Right cardiac atrium (tissue), 5 donors: ENCODE results near the gene STK32B. TPM values are rescaled to one million over a fixed set of nuclear protein-coding genes. Genes with fewer than 3 reads are reported as not detected.
"Not testable (repeated sequence)": the region's sequence is repeated elsewhere in the genome, so short reads cannot be mapped to it uniquely, and the experiment has no call there.

Experiments
- ATAC-seq, 2 donors: fragments of 200-7000 bp; cut with Tn5 transposase; one replicate each; pipeline versions ENCODE4 v1.8.0 to v1.9.1; 2020; ENCODE audit warnings: moderate library complexity in 2 of 2, mild to moderate bottlenecking in 1 of 2
- DNase-seq, 3 donors: peaks; one replicate each; pipeline ENCODE4 v3.0.0-alpha.2; 2020
- H3K27ac ChIP-seq: one replicate; pipeline ENCODE4 v1.5.1; 2013; ENCODE audit warnings: mild to moderate bottlenecking, low read length, control low read depth, moderate library complexity
- H3K27me3 ChIP-seq: one replicate; pipeline ENCODE4 v1.6.1; 2013; ENCODE audit not compliant: control insufficient read depth, insufficient read depth
- H3K4me1 ChIP-seq: one replicate; pipeline ENCODE4 v1.6.1; 2013; ENCODE audit warnings: low read length; ENCODE audit not compliant: control insufficient read depth, insufficient read depth
- H3K4me3 ChIP-seq: one replicate; pipeline ENCODE4 v1.5.1; 2013; ENCODE audit warnings: low read length, control low read depth
- H3K9me3 ChIP-seq: one replicate; pipeline ENCODE4 v1.6.1; 2013; ENCODE audit warnings: low read length; ENCODE audit not compliant: control insufficient read depth
- WGBS: extraction: QIAGEN DNeasy Blood & Tissue Kit; methylation state at CpG from one replicate; pipeline ENCODE4 v1.1.7; 2013; 5-methylcytosine and 5-hydroxymethylcytosine counted together
- intact Hi-C, 4 donors: fragments of 100-400 bp; cut with DNase I; formaldehyde crosslinking; loops; one replicate each; pipeline versions ENCODE4 v1.11.0 to v1.14.0; 2022 to 2023
- polyA plus RNA-seq: library from polyadenylated mRNA; stranded (reverse); fragments of 200-250 nt; gene quantifications from one replicate; pipeline ENCODE4 v1.2.3, GENCODE V29; 2013
- total RNA-seq, 4 donors: library from RNA; stranded (reverse); fragmentation: NEBNext Ultra II Directional; extraction: Animal tissue kit (Norgen Biotek cat#: 25700); gene quantifications; one replicate each; pipeline ENCODE4 v1.2.1, GENCODE V29; 2021
- donor health status: healthy with polysubstance abuse.
- donor health status: DM: no; HTN: yes; CAD: no.
- donor health status: DM: no; HTN: no; CAD: no.
- donor health status: DM: no; HTN: yes; CAD: no; lungs with severe emphysema.
- donor health status: DM: yes; HTN: yes; CAD: no.

The STK32B gene
- total and polyA plus RNA-seq, 5 donors = 0.02 to 0.56 (median 0.29) TPM

- H3K9me3 ChIP-seq = no peaks in the 10 kb centered on the region
- no peaks in the 10 kb centered on the region for H3K27me3 ChIP-seq
- H3K27ac ChIP-seq = no peak overlapping the region
- intact Hi-C loops = no loop called here
- H3K4me1 ChIP-seq = no peaks in the 10 kb centered on the region
- ATAC-seq (no peak), DNase-seq (no peak)
- no peak overlapping the region for H3K4me3 ChIP-seq
- 83% methylated on average over 11 of the region's 11 CpGs for WGBS
Measured at GRCh38 chr4:5276475-5277075, 225.3 kb downstream of the STK32B start.

- Histone ChIP-seq H3K9me3 (no peaks in the 10 kb centered on the region), H3K4me1 (no peaks in the 10 kb centered on the region), H3K4me3 (no peak overlapping the region), H3K27ac (no peak overlapping the region), H3K27me3 (no peaks in the 10 kb centered on the region)
- ATAC-seq = no peak
- 81% methylated on average over 2 of the region's 2 CpGs for WGBS
- intact Hi-C loops = no loop called here
- no peak for DNase-seq
Measured at GRCh38 chr4:5277079-5277478, 225.8 kb downstream of the STK32B start.

GRCh38 chr4:5278213-5278612, 226.9 kb downstream of the STK32B start:
- no peak for DNase-seq
- H3K27me3 ChIP-seq = no peaks in the 10 kb centered on the region
- no peaks in the 10 kb centered on the region for H3K4me1 ChIP-seq
- 85% methylated on average over 4 of the region's 4 CpGs for WGBS
- intact Hi-C loops = no loop called here
- no peak for ATAC-seq
- H3K27ac ChIP-seq = no peak overlapping the region
- H3K4me3 ChIP-seq = no peak overlapping the region
- H3K9me3 ChIP-seq = no peaks in the 10 kb centered on the region

- intact Hi-C loops, H3K27me3 ChIP-seq, DNase-seq, ATAC-seq, H3K4me1 ChIP-seq, H3K9me3 ChIP-seq, H3K27ac ChIP-seq, H3K4me3 ChIP-seq: not testable (repeated sequence)
- WGBS = 36% methylated on average over 1 of the region's 1 CpG
Measured at GRCh38 chr4:5280069-5280468, 228.8 kb downstream of the STK32B start.

GRCh38 chr4:5280828-5281227, 229.5 kb downstream of the STK32B start:
- Histone ChIP-seq H3K9me3 (no peaks in the 10 kb centered on the region), H3K4me3 (no peak overlapping the region), H3K4me1 (no peaks in the 10 kb centered on the region), H3K27ac (no peak overlapping the region), H3K27me3 (no peaks in the 10 kb centered on the region)
- DNase-seq = no peak
- no peak for ATAC-seq
- WGBS = 80% methylated on average over 4 of the region's 4 CpGs
- intact Hi-C loops = no loop called here

GRCh38 chr4:5283837-5284236, 232.6 kb downstream of the STK32B start:
- H3K27me3 ChIP-seq = no peaks in the 10 kb centered on the region
- intact Hi-C loops = no loop called here
- WGBS = 81% methylated on average over 2 of the region's 2 CpGs

GRCh38 chr4:5284517-5284916, 233.2 kb downstream of the STK32B start:
- Histone ChIP-seq H3K4me1 (no peaks in the 10 kb centered on the region), H3K4me3 (no peak overlapping the region), H3K27me3 (no peaks in the 10 kb centered on the region), H3K9me3 (no peaks in the 10 kb centered on the region), H3K27ac (no peak overlapping the region)
- intact Hi-C loops = no loop called here
- ATAC-seq (no peak), DNase-seq (no peak)
- 82% methylated on average over 7 of the region's 7 CpGs for WGBS

More at GRCh38 chr4:5283837-5284236, 232.6 kb downstream of the STK32B start:
- DNase-seq (no peak), ATAC-seq (no peak)
- Histone ChIP-seq H3K27ac (no peak overlapping the region), H3K4me3 (no peak overlapping the region), H3K9me3 (no peaks in the 10 kb centered on the region), H3K4me1 (no peaks in the 10 kb centered on the region)

- WGBS = 66% methylated on average over 4 of the region's 4 CpGs
Measured at GRCh38 chr4:5292101-5292500, 240.8 kb downstream of the STK32B start.

GRCh38 chr4:5298000-5298787, 246.9 kb downstream of the STK32B start:
- intact Hi-C loops, H3K27me3 ChIP-seq, DNase-seq, ATAC-seq, H3K27ac ChIP-seq, H3K4me1 ChIP-seq, H3K9me3 ChIP-seq, H3K4me3 ChIP-seq: not testable (repeated sequence)
- WGBS = 80% methylated on average over 9 of the region's 9 CpGs

More at GRCh38 chr4:5292101-5292500, 240.8 kb downstream of the STK32B start:
- Histone ChIP-seq H3K27ac (no peak overlapping the region), H3K9me3 (no peaks in the 10 kb centered on the region), H3K4me1 (no peaks in the 10 kb centered on the region), H3K4me3 (no peak overlapping the region), H3K27me3 (no peaks in the 10 kb centered on the region)
- no peak for DNase-seq
- intact Hi-C loops = no loop called here
- ATAC-seq = no peak

- intact Hi-C loops = no loop called here
- ATAC-seq (no peak), DNase-seq (no peak)
- Histone ChIP-seq H3K27ac (no peak overlapping the region), H3K4me3 (no peak overlapping the region), H3K4me1 (no peaks in the 10 kb centered on the region), H3K9me3 (no peaks in the 10 kb centered on the region), H3K27me3 (no peaks in the 10 kb centered on the region)
Measured at GRCh38 chr4:5300283-5300682, 249.0 kb downstream of the STK32B start.

- H3K9me3 ChIP-seq = no peaks in the 10 kb centered on the region
- H3K27ac ChIP-seq = no peak overlapping the region
- ATAC-seq (no peak), DNase-seq (no peak)
- H3K27me3 ChIP-seq = no peaks in the 10 kb centered on the region
- no peaks in the 10 kb centered on the region for H3K4me1 ChIP-seq
- H3K4me3 ChIP-seq = no peak overlapping the region
- WGBS = 83% methylated on average over 3 of the region's 3 CpGs
- intact Hi-C loops = no loop called here
Measured at GRCh38 chr4:5307928-5308327, 256.6 kb downstream of the STK32B start.
